Smooth muscle cell (in vitro differentiated cells): ENCODE data around the gene WDR5. TPM values are rescaled to one million over a fixed set of nuclear protein-coding genes. Genes with fewer than 3 reads are reported as not detected.

Experiments used
- DNase-seq: peaks from one replicate; lab custom pipeline; 2025; ENCODE audit not compliant: unreplicated experiment; lab: John Stamatoyannopoulos, UW
- H2AFZ ChIP-seq: fragments of 200-600 bp; sonication (generic); 2 replicates; pipeline ENCODE4 v1.6.0; 2016; ENCODE audit warnings: antibody characterized with exemption, low read depth, mild to moderate bottlenecking
- H3F3A ChIP-seq: fragments of 200-600 bp; sonication (generic); 2 replicates; pipeline ENCODE4 v1.6.0; 2017; ENCODE audit warnings: antibody characterized with exemption, low read depth
- H3K27ac ChIP-seq: fragments of 200-600 bp; sonication (generic); 2 replicates; pipeline ENCODE4 v1.5.1; 2016; ENCODE audit warnings: low read depth, mild to moderate bottlenecking
- H3K27me3 ChIP-seq: fragments of 200-600 bp; sonication (generic); 2 replicates; pipeline ENCODE4 v1.6.1; 2016; ENCODE audit warnings: low read depth, mild to moderate bottlenecking
- H3K36me3 ChIP-seq: fragments of 200-600 bp; sonication (generic); 2 replicates; pipeline ENCODE4 v1.5.1; 2016; ENCODE audit warnings: low read depth
- H3K4me1 ChIP-seq: fragments of 200-600 bp; sonication (generic); 2 replicates; pipeline ENCODE4 v1.5.1; 2016; ENCODE audit warnings: low read depth
- H3K4me2 ChIP-seq: fragments of 200-600 bp; sonication (generic); 2 replicates; pipeline ENCODE4 v1.6.0; 2016; ENCODE audit warnings: mild to moderate bottlenecking
- H3K4me3 ChIP-seq: fragments of 200-600 bp; sonication (generic); 2 replicates; pipeline ENCODE4 v1.5.1; 2016; ENCODE audit warnings: mild to moderate bottlenecking
- H3K79me2 ChIP-seq: fragments of 200-600 bp; sonication (generic); 2 replicates; pipeline ENCODE4 v1.6.0; 2016; ENCODE audit warnings: low read depth, mild to moderate bottlenecking
- H3K9ac ChIP-seq: fragments of 200-600 bp; sonication (generic); 2 replicates; pipeline ENCODE4 v1.6.0; 2016; ENCODE audit warnings: low read depth
- H3K9me3 ChIP-seq: fragments of 200-600 bp; sonication (generic); replicated peaks from 2 replicates; pipeline ENCODE4 v1.5.1; 2016; ENCODE audit warnings: low read depth
- H4K20me1 ChIP-seq: fragments of 200-600 bp; sonication (generic); 2 replicates; pipeline ENCODE4 v1.6.0; 2016; ENCODE audit warnings: low read depth
- CTCF ChIP-seq: fragments of 200-600 bp; sonication (generic); IDR thresholded peaks from 2 replicates; pipeline ENCODE4 v1.5.1; 2017; ENCODE audit warnings: borderline replicate concordance, mild to moderate bottlenecking, antibody characterized with exemption; ENCODE audit not compliant: insufficient read depth, poor library complexity, severe bottlenecking
- WGBS: methylation state at CpG from one replicate; pipeline ENCODE4 v1.1.7; 2016; ENCODE audit warnings: low lambda C conversion rate; 5-methylcytosine and 5-hydroxymethylcytosine counted together
- polyA plus RNA-seq: library from polyadenylated mRNA; unstranded; fragments of >200 nt; fragmentation: Nextera tagmentation; extraction: Ambion mirVana; gene quantifications from 2 replicates; pipeline ENCODE4 v1.2.1, GENCODE V29; 2016
- total RNA-seq: library from RNA; depleted of rRNA; stranded (reverse); fragments of >200 nt; gene quantifications from 2 replicates; pipeline ENCODE4 v1.2.3, GENCODE V29; 2014

WDR5 gene
- total and polyA plus RNA-seq, 2 experiments from 2014 or later = 9.8 to 15.7 TPM

- no peak overlapping the region for H2AFZ ChIP-seq
- H3K9me3 ChIP-seq = no peaks in the 10 kb centered on the region
- DNase-seq = no peak
- H3K9ac ChIP-seq = no peak overlapping the region
- no peak overlapping the region for H3K4me3 ChIP-seq
- TF ChIP-seq CTCF = no peak
- H3K27me3 ChIP-seq = no peaks in the 10 kb centered on the region
- no peaks in the 10 kb centered on the region for H3K79me2 ChIP-seq
- H3K27ac ChIP-seq = no peak overlapping the region
- 83% methylated on average over 9 of the region's 9 CpGs for WGBS
- no peaks in the 10 kb centered on the region for H3F3A ChIP-seq
- H4K20me1 ChIP-seq = no peaks in the 10 kb centered on the region
- no peaks in the 10 kb centered on the region for H3K36me3 ChIP-seq
- no peaks in the 10 kb centered on the region for H3K4me1 ChIP-seq
- no peak overlapping the region for H3K4me2 ChIP-seq
These were observed 38.2 kb downstream of the WDR5 start for GRCh38 chr9:134174073-134174449.

- no peak for TF ChIP-seq CTCF
- DNase-seq = no peak
- 89% methylated on average over 19 of the region's 19 CpGs for WGBS
These were observed 38.8 kb downstream of the WDR5 start for GRCh38 chr9:134174526-134175290.

GRCh38 chr9:134175291-134175807 lies 39.5 kb downstream of the WDR5 start:
- Histone ChIP-seq H3K4me1 (no peaks in the 10 kb centered on the region), H4K20me1 (no peaks in the 10 kb centered on the region), H3K27ac (no peak overlapping the region), H2AFZ (no peak overlapping the region), H3K79me2 (no peaks in the 10 kb centered on the region), H3K9ac (no peak overlapping the region), H3K9me3 (no peaks in the 10 kb centered on the region), H3K4me3 (no peak overlapping the region), H3K36me3 (no peaks in the 10 kb centered on the region), H3F3A (no peaks in the 10 kb centered on the region), H3K4me2 (no peak overlapping the region), H3K27me3 (no peaks in the 10 kb centered on the region)
- WGBS = 79% methylated on average over 14 of the region's 20 CpGs
- TF ChIP-seq CTCF = no peak
- no peak for DNase-seq

More at GRCh38 chr9:134174526-134175290, 38.8 kb downstream of the WDR5 start:
- Histone ChIP-seq H3K27me3 (no peaks in the 10 kb centered on the region), H3K36me3 (no peaks in the 10 kb centered on the region), H4K20me1 (no peaks in the 10 kb centered on the region), H2AFZ (no peak overlapping the region), H3K9me3 (no peaks in the 10 kb centered on the region), H3K27ac (no peak overlapping the region), H3K79me2 (no peaks in the 10 kb centered on the region), H3K9ac (no peak overlapping the region), H3K4me3 (no peak overlapping the region), H3K4me2 (no peak overlapping the region), H3F3A (no peaks in the 10 kb centered on the region), H3K4me1 (no peaks in the 10 kb centered on the region)
